Upper lobe of right lung (tissue), 1 donor: ENCODE data around the gene ESPN. TPM values are rescaled to one million over a fixed set of nuclear protein-coding genes. Genes with fewer than 3 reads are reported as not detected.

ENCODE experiments used
- ATAC-seq: fragments of 200-7000 bp; cut with Tn5 transposase; one replicate; pipeline ENCODE4 v1.9.1; 2020; ENCODE audit warnings: mild to moderate bottlenecking, moderate library complexity
- DNase-seq: peaks from one replicate; pipeline ENCODE4 v3.0.0-alpha.2; 2020
- H3K27ac ChIP-seq: fragments of 200-600 bp; one replicate; pipeline ENCODE4 v1.8.0; 2022
- H3K27me3 ChIP-seq: fragments of 200-600 bp; one replicate; pipeline ENCODE4 v1.8.0; 2022; ENCODE audit warnings: mild to moderate bottlenecking
- H3K36me3 ChIP-seq: fragments of 200-600 bp; one replicate; pipeline ENCODE4 v1.8.0; 2022
- H3K4me1 ChIP-seq: fragments of 200-600 bp; one replicate; pipeline ENCODE4 v1.8.0; 2022
- H3K4me3 ChIP-seq: fragments of 200-600 bp; one replicate; pipeline ENCODE4 v1.8.0; 2022; ENCODE audit warnings: mild to moderate bottlenecking
- H3K9me3 ChIP-seq: fragments of 200-600 bp; one replicate; pipeline ENCODE4 v1.8.0; 2022
- intact Hi-C: fragments of 100-400 bp; cut with DNase I; formaldehyde crosslinking; loops from one replicate; pipeline ENCODE4 v1.11.0; 2022
- total RNA-seq: library from RNA; stranded (reverse); fragmentation: NEBNext Ultra II Directional; extraction: Animal tissue kit (Norgen Biotek cat#: 25700); gene quantifications from one replicate; pipeline ENCODE4 v1.2.1, GENCODE V29; 2021
- TF ChIP-seq, protein P1 (sequence below): fragments of 200-600 bp; IDR thresholded peaks from one replicate; pipeline ENCODE4 v1.8.0; 2022; ENCODE audit warnings: antibody characterized with exemption
- donor health status: DM: no; HTN: yes; CAD: no; lungs with severe emphysema.

The ESPN gene
- total RNA-seq, 1 donor from 2014 or later = 4.3 TPM

DNA sequence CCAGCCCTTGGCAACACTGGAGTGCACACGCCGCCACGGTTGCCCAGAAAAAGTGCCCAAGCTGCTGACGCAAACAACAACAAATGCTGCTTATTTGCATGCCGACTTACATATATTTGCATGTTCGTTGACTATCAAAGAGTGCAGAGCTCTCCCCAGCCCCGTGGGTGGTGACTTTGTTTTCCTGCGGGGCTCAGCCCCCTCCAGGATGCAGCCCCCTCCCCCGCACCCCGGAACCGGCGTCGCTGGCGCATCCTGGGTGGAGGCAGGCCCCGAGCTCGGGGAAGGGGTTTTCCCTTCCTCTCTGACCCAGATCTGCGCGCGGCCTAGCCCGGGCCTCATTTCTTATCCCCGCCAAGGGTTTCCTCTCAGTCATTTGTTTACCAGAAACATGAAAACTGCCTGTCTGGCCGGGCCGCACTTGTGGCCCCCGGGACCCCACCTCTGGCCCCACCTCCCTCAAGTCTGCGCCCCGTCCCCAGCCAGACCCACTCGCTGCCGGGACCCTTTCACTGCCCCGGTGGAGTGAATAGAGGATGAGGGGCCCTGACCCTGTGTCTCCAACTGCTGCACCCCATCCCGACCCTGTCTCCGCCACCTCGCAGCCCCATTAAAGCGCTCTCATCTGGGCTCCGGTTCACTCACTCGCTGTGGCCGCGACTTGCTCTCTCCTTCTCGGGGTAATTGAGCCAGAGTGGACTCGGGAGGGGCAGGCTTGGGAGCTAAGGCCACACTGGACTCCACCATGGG lies 35.9 kb downstream of the ESPN start:
- Histone ChIP-seq H3K4me3 (peak overlapping the region; percentile 40), H3K27me3 (peaks cover 12% of the 10 kb centered on the region), H3K9me3 (no peaks in the 10 kb centered on the region), H3K4me1 (peaks cover 4% of the 10 kb centered on the region), H3K36me3 (no peaks in the 10 kb centered on the region), H3K27ac (peak overlapping the region; percentile 36)
- TF ChIP-seq, protein P1, sequence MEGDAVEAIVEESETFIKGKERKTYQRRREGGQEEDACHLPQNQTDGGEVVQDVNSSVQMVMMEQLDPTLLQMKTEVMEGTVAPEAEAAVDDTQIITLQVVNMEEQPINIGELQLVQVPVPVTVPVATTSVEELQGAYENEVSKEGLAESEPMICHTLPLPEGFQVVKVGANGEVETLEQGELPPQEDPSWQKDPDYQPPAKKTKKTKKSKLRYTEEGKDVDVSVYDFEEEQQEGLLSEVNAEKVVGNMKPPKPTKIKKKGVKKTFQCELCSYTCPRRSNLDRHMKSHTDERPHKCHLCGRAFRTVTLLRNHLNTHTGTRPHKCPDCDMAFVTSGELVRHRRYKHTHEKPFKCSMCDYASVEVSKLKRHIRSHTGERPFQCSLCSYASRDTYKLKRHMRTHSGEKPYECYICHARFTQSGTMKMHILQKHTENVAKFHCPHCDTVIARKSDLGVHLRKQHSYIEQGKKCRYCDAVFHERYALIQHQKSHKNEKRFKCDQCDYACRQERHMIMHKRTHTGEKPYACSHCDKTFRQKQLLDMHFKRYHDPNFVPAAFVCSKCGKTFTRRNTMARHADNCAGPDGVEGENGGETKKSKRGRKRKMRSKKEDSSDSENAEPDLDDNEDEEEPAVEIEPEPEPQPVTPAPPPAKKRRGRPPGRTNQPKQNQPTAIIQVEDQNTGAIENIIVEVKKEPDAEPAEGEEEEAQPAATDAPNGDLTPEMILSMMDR = no peak
- ATAC-seq (peak; percentile 21), DNase-seq (no peak)
- intact Hi-C loops = no loop called here

DNA sequence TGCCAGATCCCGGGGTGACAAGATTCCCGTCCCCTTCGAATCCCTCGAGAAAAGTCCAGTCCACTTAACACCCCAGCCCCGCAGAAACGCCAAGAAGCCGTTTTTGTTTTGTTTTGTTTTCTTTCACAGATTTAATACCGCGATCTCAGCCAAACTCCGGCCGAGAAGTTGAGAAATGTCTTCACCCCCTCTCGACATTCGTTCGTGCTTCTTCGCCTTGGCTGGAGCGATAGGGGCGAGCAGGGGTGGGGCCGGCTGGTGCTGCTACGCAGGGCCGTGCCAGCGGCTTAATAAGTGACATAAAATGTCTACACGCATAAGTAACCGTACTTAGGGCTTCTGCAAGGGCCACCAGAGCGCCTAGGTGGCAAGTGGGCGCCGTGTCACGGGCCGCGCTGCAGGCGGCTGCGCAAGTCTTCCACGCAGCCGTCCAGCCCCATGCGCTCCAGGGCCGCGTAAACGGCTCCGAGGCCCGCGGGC lies 36.5 kb downstream of the ESPN start:
- no peak for DNase-seq
- Histone ChIP-seq H3K9me3 (no peaks in the 10 kb centered on the region), H3K4me3 (peak overlapping the region; percentile 40), H3K27ac (peak overlapping the region; percentile 36), H3K27me3 (peaks cover 6% of the 10 kb centered on the region), H3K36me3 (no peaks in the 10 kb centered on the region), H3K4me1 (peaks cover 4% of the 10 kb centered on the region)
- TF ChIP-seq, protein P1 = no peak
- no peak for ATAC-seq
- intact Hi-C loops = no loop called here

DNA sequence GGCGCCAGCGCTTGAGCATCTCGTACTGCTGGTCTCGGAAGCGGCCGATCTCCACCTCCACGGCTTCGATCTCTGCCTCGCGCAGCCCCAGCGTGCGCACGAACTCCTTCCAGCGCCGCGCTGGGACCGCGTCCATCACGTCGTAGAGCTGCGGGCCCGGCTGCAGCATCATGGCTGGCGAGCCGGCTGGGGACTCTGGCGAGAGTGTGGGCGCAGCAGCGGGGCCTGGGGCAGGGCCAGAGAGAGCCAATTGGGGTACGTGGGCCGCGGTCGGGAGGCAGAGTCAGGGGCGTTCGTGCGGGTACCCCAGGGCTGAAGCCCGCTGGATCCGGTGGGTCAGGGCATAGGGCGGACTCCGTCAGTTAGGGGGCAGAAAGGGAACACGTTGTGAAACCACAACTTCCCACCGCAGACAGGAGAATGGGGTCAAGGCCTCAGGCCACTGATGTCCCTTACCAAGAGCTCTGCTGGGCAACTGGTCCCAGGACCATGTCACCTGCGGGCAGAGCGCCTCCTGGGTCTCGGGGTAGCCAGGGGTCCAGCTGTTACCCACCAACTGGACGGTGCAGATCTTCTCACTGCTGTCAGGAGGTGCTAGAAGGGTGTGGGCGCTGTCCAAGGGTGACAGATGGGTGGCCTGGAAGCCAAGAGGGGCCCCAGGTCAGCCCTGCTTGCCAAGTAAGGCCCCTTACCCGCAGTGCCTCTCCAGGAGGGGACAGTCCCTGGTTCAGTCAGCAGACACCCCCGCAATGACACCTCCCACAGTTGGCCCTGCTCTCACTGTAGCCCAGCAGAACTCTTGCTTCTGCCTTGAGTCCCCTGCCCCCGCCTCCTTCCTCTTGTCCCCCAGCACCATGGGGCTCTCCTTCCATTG lies 37.2 kb downstream of the ESPN start:
- Histone ChIP-seq H3K4me1 (peaks cover 4% of the 10 kb centered on the region), H3K36me3 (no peaks in the 10 kb centered on the region), H3K27ac (no peak overlapping the region), H3K4me3 (no peak overlapping the region), H3K9me3 (no peaks in the 10 kb centered on the region), H3K27me3 (no peaks in the 10 kb centered on the region)
- intact Hi-C loops = no loop called here
- ATAC-seq (no peak), DNase-seq (no peak)
- TF ChIP-seq, protein P1 = no peak

DNA sequence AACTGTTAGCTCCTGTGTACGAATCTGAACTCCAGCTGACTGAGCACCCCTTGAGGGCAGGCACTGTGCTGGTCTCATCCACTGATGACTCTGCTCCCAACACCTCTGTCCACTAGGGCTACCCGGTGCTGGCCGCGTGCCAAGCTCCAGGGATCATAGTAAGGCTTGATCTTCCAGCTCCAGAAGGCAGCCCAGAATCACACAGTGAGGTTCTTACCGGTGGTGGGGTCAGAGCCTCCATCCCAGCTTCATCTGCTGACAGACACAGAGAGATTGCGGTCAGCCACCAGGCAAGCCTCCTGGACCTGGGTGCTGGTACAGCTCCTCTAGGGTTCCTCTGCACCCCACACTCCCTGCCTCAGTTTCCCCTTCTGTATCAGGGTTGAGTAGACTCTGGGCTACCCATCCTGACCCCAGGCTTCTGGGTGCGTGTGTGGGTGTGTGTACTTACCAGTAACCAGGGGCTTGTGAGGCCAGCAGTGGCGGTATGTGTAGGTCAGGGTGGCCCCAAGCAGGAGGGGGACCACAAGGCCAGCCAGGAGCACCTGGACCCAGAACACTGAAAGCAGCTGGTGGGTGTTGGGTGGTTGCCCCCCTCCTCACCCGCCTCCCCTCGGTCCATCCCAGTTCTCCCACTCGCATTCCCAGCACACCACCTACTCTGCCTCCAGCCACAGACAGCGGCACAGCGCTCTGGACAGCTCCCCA lies 38.0 kb downstream of the ESPN start:
- TF ChIP-seq, protein P1 = no peak
- peaks cover 4% of the 10 kb centered on the region for H3K4me1 ChIP-seq
- DNase-seq = no peak
- ATAC-seq = no peak
- no peak overlapping the region for H3K27ac ChIP-seq
- no peaks in the 10 kb centered on the region for H3K27me3 ChIP-seq
- intact Hi-C loops = no loop called here
- H3K4me3 ChIP-seq = no peak overlapping the region
- no peaks in the 10 kb centered on the region for H3K36me3 ChIP-seq
- no peaks in the 10 kb centered on the region for H3K9me3 ChIP-seq

DNA sequence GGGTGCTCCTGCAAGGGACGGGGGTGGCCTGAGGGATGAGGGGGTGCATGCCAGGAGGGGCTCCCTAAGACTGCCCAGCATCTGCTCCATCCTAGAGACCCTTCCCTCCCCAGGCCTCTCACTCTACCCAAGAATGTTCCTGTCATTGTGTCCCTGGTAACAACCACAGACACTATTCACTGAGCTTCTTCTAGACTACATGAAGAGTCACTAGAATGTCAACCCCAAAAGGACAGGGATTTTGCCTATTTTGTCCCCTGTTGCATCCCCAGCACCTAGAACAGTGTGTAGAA lies 38.5 kb downstream of the ESPN start:
- intact Hi-C loops = no loop called here
- no peaks in the 10 kb centered on the region for H3K36me3 ChIP-seq
- DNase-seq (no peak), ATAC-seq (no peak)
- H3K9me3 ChIP-seq = no peaks in the 10 kb centered on the region
- H3K27ac ChIP-seq = no peak overlapping the region
- H3K27me3 ChIP-seq = no peaks in the 10 kb centered on the region
- TF ChIP-seq, protein P1 = no peak
- H3K4me1 ChIP-seq = peaks cover 4% of the 10 kb centered on the region
- no peak overlapping the region for H3K4me3 ChIP-seq
